Mucosa of stomach (tissue), 1 donor: ENCODE data around the gene PLIN3.
"Not testable (repeated sequence)": the region's sequence is repeated elsewhere in the genome, so short reads cannot be mapped to it uniquely, and the experiment has no call there.

Experiments used
- H3K27me3 ChIP-seq: one replicate; pipeline ENCODE4 v1.7.0; 2013; ENCODE audit warnings: mild to moderate bottlenecking, low read length; ENCODE audit not compliant: control insufficient read depth, insufficient read depth
- H3K36me3 ChIP-seq: one replicate; pipeline ENCODE4 v1.7.0; 2013; ENCODE audit warnings: low read length; ENCODE audit not compliant: control insufficient read depth, insufficient read depth
- H3K4me1 ChIP-seq: one replicate; pipeline ENCODE4 v1.7.0; 2013; ENCODE audit warnings: mild to moderate bottlenecking, low read length; ENCODE audit not compliant: control insufficient read depth, insufficient read depth
- H3K4me3 ChIP-seq: one replicate; pipeline ENCODE4 v1.7.0; 2013; ENCODE audit warnings: low read length
- H3K9ac ChIP-seq: one replicate; pipeline ENCODE4 v1.7.0; 2013; ENCODE audit warnings: mild to moderate bottlenecking, low read length, moderate library complexity
- H3K9me3 ChIP-seq: one replicate; pipeline ENCODE4 v1.7.0; 2013; ENCODE audit warnings: mild to moderate bottlenecking, low read length, moderate library complexity; ENCODE audit not compliant: control insufficient read depth
- donor health status: Pancreatic carcinoma.

PLIN3 gene

DNA sequence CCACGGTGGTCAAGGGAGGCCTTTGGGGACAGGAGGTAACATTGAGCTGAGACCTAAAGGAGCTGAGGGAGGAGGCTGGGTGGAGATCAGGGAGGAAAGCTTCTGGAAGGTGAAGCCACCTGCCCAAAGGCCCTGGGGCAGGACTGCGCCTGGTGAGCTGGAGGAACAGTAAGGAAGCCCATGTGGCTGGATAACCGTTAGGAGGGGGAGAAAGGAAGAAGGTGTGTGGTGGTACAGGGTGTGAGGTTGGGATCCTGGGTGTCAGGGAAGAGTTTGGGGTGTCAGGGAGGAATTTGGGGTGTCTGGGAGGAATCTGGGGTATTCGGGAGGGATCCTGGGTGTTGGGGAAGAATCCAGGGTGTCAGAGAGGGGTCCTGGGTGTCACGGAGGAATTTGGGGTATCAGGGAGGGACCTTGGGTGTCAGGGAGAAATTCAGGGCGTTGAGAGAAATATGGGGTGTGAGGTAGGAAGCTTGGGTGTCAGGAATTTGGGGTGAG lies 36.6 kb downstream of the PLIN3 start:
- no peaks in the 10 kb centered on the region for H3K27me3 ChIP-seq
- no peaks in the 10 kb centered on the region for H3K36me3 ChIP-seq
- H3K4me1 ChIP-seq = peaks cover 20% of the 10 kb centered on the region
- H3K9me3 ChIP-seq = no peaks in the 10 kb centered on the region
- peak overlapping the region; percentile 98 for H3K9ac ChIP-seq
- peak overlapping the region; percentile 98 for H3K4me3 ChIP-seq

- Histone ChIP-seq H3K36me3 (no peaks in the 10 kb centered on the region), H3K4me1 (peaks cover 20% of the 10 kb centered on the region), H3K9me3 (no peaks in the 10 kb centered on the region), H3K9ac (peak overlapping the region; percentile 98), H3K4me3 (peak overlapping the region; percentile 98), H3K27me3 (no peaks in the 10 kb centered on the region)
These were observed 37.1 kb downstream of the PLIN3 start for GRCh38 chr19:4830332-4830731.

DNA sequence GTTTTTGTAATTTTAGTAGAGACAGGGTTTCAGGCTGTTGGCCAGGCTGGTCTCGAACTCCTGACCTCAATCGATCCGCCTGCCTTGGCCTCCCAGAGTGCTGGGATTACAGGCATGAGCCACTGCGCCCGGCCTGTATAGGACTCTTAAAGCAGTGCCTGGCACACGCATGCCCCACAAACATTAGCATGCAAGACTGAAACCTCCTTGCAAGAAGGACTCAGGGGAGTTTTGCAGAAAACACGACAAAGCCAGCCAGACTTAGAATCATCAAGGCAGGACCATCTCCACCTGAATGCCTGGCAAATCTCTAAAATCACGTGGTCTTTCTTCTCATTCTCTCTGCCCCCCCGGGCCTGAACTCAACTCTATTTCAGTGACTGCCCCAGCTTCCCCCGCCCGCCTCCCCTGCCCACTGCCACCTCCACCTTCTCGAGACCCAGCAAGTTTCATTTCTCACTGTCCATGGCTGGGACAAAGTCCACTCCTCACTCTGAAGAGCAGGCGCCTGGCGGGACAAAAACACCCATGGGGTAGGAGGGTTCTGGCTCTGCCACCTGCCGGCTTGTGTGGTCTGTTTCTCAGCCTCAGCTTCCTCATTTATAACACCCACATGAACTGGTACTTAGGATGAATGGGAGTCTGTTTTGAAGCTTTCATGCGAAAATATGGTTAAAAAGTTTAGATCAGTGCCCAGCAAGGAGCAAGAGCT lies 38.3 kb downstream of the PLIN3 start:
- no peak overlapping the region for H3K4me3 ChIP-seq

DNA sequence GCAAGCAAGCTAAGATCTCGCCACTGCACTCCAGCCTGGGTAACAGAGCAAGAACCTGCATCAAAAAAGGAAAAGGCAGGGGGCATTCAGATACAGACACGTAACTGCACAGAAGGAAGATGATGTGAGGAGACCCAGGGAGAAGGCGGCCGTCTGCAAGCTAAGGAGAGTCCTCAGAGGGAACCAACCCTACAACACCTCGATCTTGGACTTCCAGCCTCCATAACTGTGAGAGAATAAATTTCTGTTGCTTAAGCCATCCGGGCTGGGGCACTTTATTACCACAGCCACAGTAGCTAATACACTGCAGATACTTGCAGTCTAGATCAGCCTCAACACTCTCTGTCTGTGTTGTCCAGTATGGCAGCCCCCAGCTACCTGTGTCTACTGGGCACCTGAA lies 43.9 kb downstream of the PLIN3 start:
- Histone ChIP-seq H3K4me3 (no peak overlapping the region), H3K27me3 (no peaks in the 10 kb centered on the region), H3K36me3 (no peaks in the 10 kb centered on the region), H3K9me3 (no peaks in the 10 kb centered on the region), H3K9ac (no peak overlapping the region), H3K4me1 (peaks cover 5% of the 10 kb centered on the region)

More for the DNA sequence above, 38.3 kb downstream of the PLIN3 start:
- Histone ChIP-seq H3K4me1 (peaks cover 20% of the 10 kb centered on the region), H3K9ac (peak overlapping the region; percentile 43), H3K9me3 (no peaks in the 10 kb centered on the region), H3K36me3 (no peaks in the 10 kb centered on the region), H3K27me3 (no peaks in the 10 kb centered on the region)

- H3K36me3 ChIP-seq, H3K9ac ChIP-seq, H3K9me3 ChIP-seq, H3K4me1 ChIP-seq, H3K27me3 ChIP-seq, H3K4me3 ChIP-seq: not testable (repeated sequence)
These were observed 45.1 kb downstream of the PLIN3 start for GRCh38 chr19:4822354-4822753.

DNA sequence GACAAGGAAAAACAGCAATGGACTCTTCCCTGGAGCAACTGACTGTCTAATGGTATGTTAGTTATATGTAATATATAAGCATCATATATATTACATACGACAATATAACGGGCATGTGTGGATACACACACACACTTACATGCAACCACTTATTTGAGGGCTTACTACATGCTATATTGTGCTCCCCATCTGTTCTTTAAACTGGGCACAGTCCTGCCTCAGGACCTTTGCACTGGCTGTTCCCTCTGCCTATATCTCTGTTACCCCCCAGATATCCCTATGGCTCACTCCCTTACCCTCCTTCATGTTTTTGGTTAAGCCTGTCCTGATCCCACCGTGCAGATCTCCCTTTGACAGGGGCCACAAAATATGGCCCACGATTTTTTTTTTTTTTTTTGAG lies 46.2 kb downstream of the PLIN3 start:
- Histone ChIP-seq H3K9ac (no peak overlapping the region), H3K4me1 (no peaks in the 10 kb centered on the region), H3K4me3 (no peak overlapping the region), H3K9me3 (no peaks in the 10 kb centered on the region), H3K27me3 (no peaks in the 10 kb centered on the region), H3K36me3 (no peaks in the 10 kb centered on the region)

DNA sequence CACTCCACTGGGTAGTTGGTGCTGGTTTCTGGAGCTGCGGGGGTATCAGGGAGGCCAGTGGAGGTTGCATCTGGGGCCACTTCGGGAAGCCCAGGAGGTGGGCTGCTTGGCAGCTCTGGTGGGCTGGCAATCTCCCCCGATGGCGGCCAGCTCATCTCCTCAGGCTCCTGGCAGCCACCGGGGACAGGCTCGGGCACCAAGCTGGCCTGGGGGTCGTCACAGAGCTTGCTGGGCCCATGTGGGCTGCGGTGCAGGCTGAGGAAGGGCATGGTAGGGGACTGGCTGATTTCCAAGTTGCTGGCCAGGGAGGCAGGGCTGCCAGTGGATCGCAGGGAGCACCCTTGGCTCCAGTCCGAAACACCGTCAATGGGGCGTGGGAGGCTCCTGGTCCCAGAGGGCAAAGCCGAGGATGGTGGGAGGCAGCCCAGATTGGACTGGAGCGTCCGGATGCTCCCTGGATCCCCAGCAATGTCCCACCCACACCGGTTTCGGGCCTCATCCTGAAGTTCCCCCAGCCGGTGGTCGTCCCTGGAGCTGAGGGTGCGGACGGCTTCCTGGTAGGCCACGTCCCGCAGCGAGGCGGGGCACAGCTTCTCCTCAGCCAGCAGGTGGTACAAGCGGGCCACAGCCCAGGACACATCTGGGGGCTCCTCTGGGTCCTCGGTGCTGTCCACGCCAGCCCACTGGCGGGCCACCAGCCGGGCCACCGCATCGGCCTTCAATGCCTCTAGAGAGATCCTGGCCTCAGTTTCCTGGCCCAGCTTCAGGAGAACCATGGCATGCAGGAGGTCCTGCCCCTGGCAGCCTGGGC lies 49.8 kb downstream of the PLIN3 start:
- Histone ChIP-seq H3K4me3 (no peak overlapping the region), H3K9me3 (no peaks in the 10 kb centered on the region), H3K36me3 (no peaks in the 10 kb centered on the region), H3K4me1 (peaks cover 8% of the 10 kb centered on the region), H3K27me3 (no peaks in the 10 kb centered on the region), H3K9ac (no peak overlapping the region)

- H3K4me3 ChIP-seq = no peak overlapping the region
- H3K9ac ChIP-seq = no peak overlapping the region
- no peaks in the 10 kb centered on the region for H3K36me3 ChIP-seq
- no peaks in the 10 kb centered on the region for H3K9me3 ChIP-seq
- no peaks in the 10 kb centered on the region for H3K27me3 ChIP-seq
- H3K4me1 ChIP-seq = peaks cover 10% of the 10 kb centered on the region
These were observed 50.6 kb downstream of the PLIN3 start for GRCh38 chr19:4816950-4817278.

GRCh38 chr19:4816202-4816949 lies 51.1 kb downstream of the PLIN3 start:
- H3K9ac ChIP-seq = no peak overlapping the region
- no peaks in the 10 kb centered on the region for H3K9me3 ChIP-seq
- no peaks in the 10 kb centered on the region for H3K36me3 ChIP-seq
- H3K4me1 ChIP-seq = peaks cover 10% of the 10 kb centered on the region
- no peak overlapping the region for H3K4me3 ChIP-seq
- no peaks in the 10 kb centered on the region for H3K27me3 ChIP-seq

DNA sequence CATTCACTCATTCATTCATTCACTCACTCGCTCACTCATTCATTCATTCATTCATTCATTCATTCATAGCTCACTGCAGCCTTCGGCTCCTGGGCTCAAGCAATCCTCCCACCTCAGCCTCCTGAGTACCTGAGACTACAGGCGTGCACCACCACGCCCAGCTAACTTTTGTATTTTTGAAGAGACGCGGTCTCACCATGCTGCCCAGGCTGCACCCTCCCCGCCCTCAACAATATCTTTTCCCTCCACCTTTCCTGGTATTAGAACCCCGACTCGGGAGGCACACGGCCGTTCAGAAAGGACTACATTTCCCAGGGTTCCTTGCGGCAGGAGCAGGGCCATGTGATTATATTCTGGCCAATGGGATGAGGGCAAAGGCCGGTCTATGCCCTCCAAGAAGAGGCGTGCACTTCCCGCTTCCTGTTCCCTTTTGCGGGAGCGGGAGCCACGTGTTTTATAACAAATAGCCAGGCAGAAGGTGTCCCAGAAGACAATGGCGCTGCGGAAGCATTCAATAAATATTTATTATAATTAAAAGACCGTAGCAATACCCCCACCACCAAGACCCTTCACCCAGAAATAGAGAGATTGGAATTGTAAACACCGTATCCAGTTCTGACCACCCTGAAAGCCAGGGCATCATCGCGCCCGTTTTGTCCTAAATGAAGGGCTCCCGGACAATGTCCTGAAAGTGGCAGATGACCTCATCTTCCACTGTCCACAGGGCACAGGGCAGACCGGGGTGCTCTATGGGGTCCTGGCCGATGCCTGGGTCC lies 51.9 kb downstream of the PLIN3 start:
- H3K36me3 ChIP-seq = no peaks in the 10 kb centered on the region
- no peak overlapping the region for H3K9ac ChIP-seq
- no peaks in the 10 kb centered on the region for H3K9me3 ChIP-seq
- H3K27me3 ChIP-seq = no peaks in the 10 kb centered on the region
- peak overlapping the region; percentile 12 for H3K4me3 ChIP-seq
- peaks cover 10% of the 10 kb centered on the region for H3K4me1 ChIP-seq

DNA sequence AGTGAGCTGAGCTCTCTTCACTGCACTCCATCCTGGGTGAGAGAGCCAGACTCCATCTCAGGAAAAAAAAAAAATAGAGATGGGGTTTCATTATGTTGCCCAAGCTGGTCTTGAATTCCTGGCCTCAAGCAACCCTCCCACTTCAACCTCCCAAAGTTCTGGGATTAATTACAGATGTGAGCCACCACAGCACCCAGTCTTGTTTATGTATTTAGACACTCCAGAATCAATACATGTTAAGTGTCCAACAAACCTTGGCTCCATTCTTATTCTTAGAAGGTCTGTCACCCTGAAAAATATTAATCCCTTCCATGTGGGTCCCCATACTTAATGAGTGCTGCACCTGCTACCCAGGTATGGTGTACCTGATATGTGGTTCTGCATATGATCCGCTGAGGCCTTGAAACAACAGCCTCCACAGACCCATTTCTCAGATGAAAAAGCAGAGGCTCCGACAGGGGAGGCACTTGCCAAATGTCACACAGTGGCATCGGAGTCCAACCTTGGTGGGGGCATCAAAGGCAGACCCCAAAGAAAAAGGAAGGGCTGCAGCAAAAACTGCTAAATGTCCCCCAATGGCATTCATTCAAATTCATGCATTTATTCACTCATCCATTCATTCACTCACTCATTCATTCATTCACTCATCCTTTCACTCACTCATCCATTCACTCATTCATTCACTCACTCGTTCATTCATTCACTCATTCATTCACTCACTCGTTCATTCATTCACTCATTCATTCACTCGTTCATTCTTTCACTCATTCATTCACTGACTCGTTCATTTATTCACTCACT lies 52.6 kb downstream of the PLIN3 start:
- Histone ChIP-seq H3K4me1 (peaks cover 10% of the 10 kb centered on the region), H3K27me3 (no peaks in the 10 kb centered on the region), H3K4me3 (no peak overlapping the region), H3K36me3 (no peaks in the 10 kb centered on the region), H3K9ac (no peak overlapping the region), H3K9me3 (no peaks in the 10 kb centered on the region)
